Adrenal gland (tissue), 5 donors: ENCODE measurements around the gene PACS1.

Source experiments
- CTCF ChIP-seq, 6 experiments: fragments of 450-650 bp in 4 of 6; fragments of 200-600 bp in 2 of 6; sonication (generic) in 1 of 6; IDR thresholded peaks; 1 replicate in 5 of 6; 2 replicates in 1 of 6; pipeline versions ENCODE4 v1.5.1 to v1.8.0; 2016 to 2021; ENCODE audit warnings: antibody characterized with exemption in 6 of 6, mild to moderate bottlenecking in 2 of 6, moderate library complexity in 1 of 6
- POLR2A ChIP-seq, 2 donors: fragments of 450-650 bp; IDR thresholded peaks; one replicate each; pipeline ENCODE4 v1.6.1; 2017; ENCODE audit warnings: antibody characterized with exemption in 2 of 2, mild to moderate bottlenecking in 2 of 2, moderate library complexity in 1 of 2
- donor health status: DM: no; HTN: no; CAD: no.

DNA sequence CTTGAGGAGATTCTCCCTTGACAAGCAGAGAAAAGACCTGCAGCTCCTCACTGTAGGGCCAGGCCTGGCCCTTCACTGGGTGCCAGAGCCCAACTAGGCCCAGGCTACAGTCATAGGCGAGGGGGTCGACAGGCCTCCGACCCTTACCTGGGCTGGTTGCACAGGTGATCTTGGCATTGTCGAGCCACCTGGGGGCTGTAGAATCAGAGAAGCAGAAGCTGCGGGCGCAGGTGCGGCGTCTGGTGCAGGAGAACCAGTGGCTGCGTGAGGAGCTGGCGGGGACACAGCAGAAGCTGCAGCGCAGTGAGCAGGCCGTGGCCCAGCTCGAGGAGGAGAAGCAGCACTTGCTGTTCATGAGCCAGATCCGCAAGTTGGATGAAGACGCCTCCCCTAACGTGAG lies 191.5 kb downstream of the PACS1 start:
- TF ChIP-seq CTCF (IDR thresholded peaks at IDR 0.05): no peak
- TF ChIP-seq POLR2A (IDR thresholded peaks at IDR 0.05): no peak
